ENCODE data around the gene P4HB. TPM values are rescaled to one million over a fixed set of nuclear protein-coding genes. Genes with fewer than 3 reads are reported as not detected.

The P4HB gene
- total RNA-seq, 4 donors from 2014 or later, result 497 to 717 (median 621) TPM

GRCh38 chr17:81901167-81902022 lies 41.1 kb upstream of the P4HB start:
- ATAC-seq, result no peak
- Histone ChIP-seq H3K4me3 (peak overlapping the region in 3 of 4 donors; percentile 23 to 44 (median 36)), H3K27me3 (no peaks in the 10 kb centered on the region), H3K27ac (no peak overlapping the region), H3K36me3 (peaks cover 0 to 36% of the 10 kb centered on the region in 2 donors), H3K4me1 (peaks cover 0 to 3% of the 10 kb centered on the region in 2 donors), H3K9me3 (no peaks in the 10 kb centered on the region)
- in situ Hi-C loops (cut with MboI; ENCODE audit: low sequenced_read_pairs in 4 of 4) (no loop called here), intact Hi-C loops (cut with DNase I; ENCODE audit: low total_unique reads) (no loop called here)
- TF ChIP-seq POLR2A (IDR thresholded peaks at IDR 0.05), result no peak
- no peak for TF ChIP-seq CTCF (IDR thresholded peaks at IDR 0.05 in 4 of 5, conservative IDR thresholded peaks at IDR 0.05 in 1 of 5)
- no peak for DNase-seq

GRCh38 chr17:81900181-81900820 lies 40.0 kb upstream of the P4HB start:
- intact Hi-C loops (cut with DNase I; ENCODE audit: low total_unique reads), result no loop called here
- no peak overlapping the region for H3K4me3 ChIP-seq
- H3K4me1 ChIP-seq, result peaks cover 0 to 3% of the 10 kb centered on the region in 2 donors
- in situ Hi-C loops (cut with MboI; ENCODE audit: low sequenced_read_pairs in 4 of 4), result no loop called here
- ATAC-seq, result no peak
- H3K9me3 ChIP-seq, result no peaks in the 10 kb centered on the region
- H3K36me3 ChIP-seq, result peaks cover 0 to 36% of the 10 kb centered on the region in 2 donors
- no peaks in the 10 kb centered on the region for H3K27me3 ChIP-seq
- DNase-seq, result no peak
- TF ChIP-seq POLR2A (IDR thresholded peaks at IDR 0.05) (no peak), CTCF (IDR thresholded peaks at IDR 0.05 in 4 of 5, conservative IDR thresholded peaks at IDR 0.05 in 1 of 5) (no peak)
- H3K27ac ChIP-seq, result no peak overlapping the region

GRCh38 chr17:81899514-81900166 lies 39.3 kb upstream of the P4HB start:
- no peaks in the 10 kb centered on the region for H3K9me3 ChIP-seq
- DNase-seq (peak in 1 of 2 donors; percentile 22), ATAC-seq (no peak)
- H3K36me3 ChIP-seq, result peaks cover 0 to 38% of the 10 kb centered on the region in 2 donors
- TF ChIP-seq CTCF (IDR thresholded peaks at IDR 0.05 in 4 of 5, conservative IDR thresholded peaks at IDR 0.05 in 1 of 5) (no peak), POLR2A (IDR thresholded peaks at IDR 0.05) (no peak)
- no peaks in the 10 kb centered on the region for H3K27me3 ChIP-seq
- H3K4me1 ChIP-seq, result peaks cover 0 to 3% of the 10 kb centered on the region in 2 donors
- intact Hi-C loops (cut with DNase I; ENCODE audit: low total_unique reads), result no loop called here
- no peak overlapping the region for H3K27ac ChIP-seq
- in situ Hi-C loops (cut with MboI; ENCODE audit: low sequenced_read_pairs in 4 of 4), result no loop called here
- no peak overlapping the region for H3K4me3 ChIP-seq

GRCh38 chr17:81898885-81899284 lies 38.5 kb upstream of the P4HB start:
- H3K27ac ChIP-seq, result no peak overlapping the region
- in situ Hi-C loops (cut with MboI; ENCODE audit: low sequenced_read_pairs in 4 of 4) (no loop called here), intact Hi-C loops (cut with DNase I; ENCODE audit: low total_unique reads) (no loop called here)
- H3K9me3 ChIP-seq, result no peaks in the 10 kb centered on the region
- H3K36me3 ChIP-seq, result peaks cover 0 to 45% of the 10 kb centered on the region in 2 donors
- ATAC-seq, result no peak
- no peak overlapping the region for H3K4me3 ChIP-seq
- H3K4me1 ChIP-seq, result peaks cover 0 to 3% of the 10 kb centered on the region in 2 donors
- TF ChIP-seq POLR2A (IDR thresholded peaks at IDR 0.05), result no peak
- no peaks in the 10 kb centered on the region for H3K27me3 ChIP-seq
- no peak for DNase-seq

Measured in gastrocnemius medialis (tissue), 4 donors.